Right atrium auricular region (tissue), 2 donors: ENCODE measurements around the gene PRRG2. TPM values are rescaled to one million over a fixed set of nuclear protein-coding genes. Genes with fewer than 3 reads are reported as not detected.
A peak's percentile ranks its signal among the peaks of the same experiment; 100 is the strongest.

Experiments used
- DNase-seq: peaks from one replicate; pipeline ENCODE4 v3.0.0-alpha.2; 2019; ENCODE audit warnings: low spot score
- H3K27ac ChIP-seq, 2 donors: fragments of 200-600 bp; sonication (generic); 1 replicate in 1 of 2; 2 replicates in 1 of 2; pipeline ENCODE4 v1.5.1; 2016 to 2019
- H3K27me3 ChIP-seq, 2 donors: fragments of 200-600 bp; sonication (generic); one replicate each; pipeline versions ENCODE4 v1.5.1 to v1.6.0; 2017 to 2019
- H3K36me3 ChIP-seq: fragments of 200-600 bp; sonication (generic); one replicate; pipeline ENCODE4 v1.5.1; 2016
- H3K4me1 ChIP-seq, 2 donors: fragments of 200-600 bp; sonication (generic); one replicate each; pipeline versions ENCODE4 v1.5.1 to v1.6.0; 2017 to 2019
- H3K4me3 ChIP-seq, 2 donors: fragments of 200-600 bp; sonication (generic); 1 replicate in 1 of 2; 2 replicates in 1 of 2; pipeline ENCODE4 v1.5.1; 2017 to 2019; ENCODE audit warnings: mild to moderate bottlenecking in 1 of 2, moderate library complexity in 1 of 2
- H3K9me3 ChIP-seq, 2 donors: fragments of 200-600 bp; sonication (generic); one replicate each; pipeline ENCODE4 v1.5.1; 2019
- CTCF ChIP-seq, 2 donors: fragments of 200-600 bp; sonication (generic); IDR thresholded peaks; one replicate each; pipeline ENCODE4 v1.5.1; 2019; ENCODE audit warnings: antibody characterized with exemption in 2 of 2
- total RNA-seq, 2 donors: library from RNA; depleted of rRNA; stranded (reverse); fragments of >200 nt; gene quantifications; one replicate each; pipeline ENCODE4 v1.1.0, GENCODE V29; 2016

The PRRG2 gene
- total RNA-seq, 2 donors from 2014 or later = 0.63 to 2.3 TPM

DNA sequence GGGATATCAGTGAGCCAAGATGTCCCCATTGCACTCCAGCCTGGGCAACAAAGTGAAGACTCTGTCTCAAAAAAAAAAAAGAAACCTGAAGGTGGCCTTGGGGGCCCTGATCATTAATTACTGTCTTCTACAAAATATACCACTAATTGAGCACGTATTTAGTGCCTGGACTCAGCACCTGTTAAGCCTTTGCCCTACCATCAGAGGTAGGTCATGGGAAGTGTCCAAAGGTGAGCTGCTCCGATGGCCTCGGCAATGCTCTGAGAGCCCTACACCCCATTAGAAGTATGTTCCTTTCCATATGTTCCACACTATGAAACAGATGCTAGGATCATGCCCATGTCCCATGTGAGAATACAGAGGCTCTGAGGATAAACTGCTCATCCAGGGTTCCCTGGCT, 21.7 kb upstream of the PRRG2 start:
- Histone ChIP-seq H3K27me3 (no peaks in the 10 kb centered on the region), H3K4me3 (no peak overlapping the region), H3K9me3 (no peaks in the 10 kb centered on the region), H3K36me3 (peaks cover 55% of the 10 kb centered on the region), H3K27ac (no peak overlapping the region), H3K4me1 (peaks cover 0 to 12% of the 10 kb centered on the region in 2 donors)
- TF ChIP-seq CTCF (IDR thresholded peaks at IDR 0.05) = no peak
- no peak for DNase-seq

GRCh38 chr19:49559928-49560327, 21.2 kb upstream of the PRRG2 start:
- H3K4me3 ChIP-seq = no peak overlapping the region
- peaks cover 50% of the 10 kb centered on the region for H3K36me3 ChIP-seq
- H3K4me1 ChIP-seq = peaks cover 0 to 13% of the 10 kb centered on the region in 2 donors
- H3K9me3 ChIP-seq = no peaks in the 10 kb centered on the region
- DNase-seq = no peak
- H3K27ac ChIP-seq = peak overlapping the region in 1 of 2 donors; percentile 7
- no peaks in the 10 kb centered on the region for H3K27me3 ChIP-seq
- no peak for TF ChIP-seq CTCF (IDR thresholded peaks at IDR 0.05)

GRCh38 chr19:49560358-49560900, 20.7 kb upstream of the PRRG2 start:
- Histone ChIP-seq H3K27ac (peak overlapping the region in 1 of 2 donors; percentile 7), H3K9me3 (no peaks in the 10 kb centered on the region), H3K4me3 (no peak overlapping the region), H3K4me1 (peaks cover 0 to 18% of the 10 kb centered on the region in 2 donors), H3K27me3 (no peaks in the 10 kb centered on the region), H3K36me3 (peaks cover 47% of the 10 kb centered on the region)
- no peak for TF ChIP-seq CTCF (IDR thresholded peaks at IDR 0.05)
- no peak for DNase-seq

GRCh38 chr19:49564616-49565045, 16.5 kb upstream of the PRRG2 start:
- H3K4me1 ChIP-seq = peaks cover 0 to 32% of the 10 kb centered on the region in 2 donors
- H3K27ac ChIP-seq = no peak overlapping the region
- no peaks in the 10 kb centered on the region for H3K9me3 ChIP-seq
- no peak for DNase-seq
- H3K27me3 ChIP-seq = no peaks in the 10 kb centered on the region
- TF ChIP-seq CTCF (IDR thresholded peaks at IDR 0.05) = no peak
- peaks cover 8% of the 10 kb centered on the region for H3K36me3 ChIP-seq
- no peak overlapping the region for H3K4me3 ChIP-seq

GRCh38 chr19:49565261-49565660, 15.9 kb upstream of the PRRG2 start:
- H3K27me3 ChIP-seq = no peaks in the 10 kb centered on the region
- H3K4me3 ChIP-seq = no peak overlapping the region
- peaks cover 2% of the 10 kb centered on the region for H3K36me3 ChIP-seq
- no peak overlapping the region for H3K27ac ChIP-seq
- H3K9me3 ChIP-seq = no peaks in the 10 kb centered on the region
- H3K4me1 ChIP-seq = peaks cover 0 to 32% of the 10 kb centered on the region in 2 donors
- no peak for DNase-seq
- TF ChIP-seq CTCF (IDR thresholded peaks at IDR 0.05) = no peak

DNA sequence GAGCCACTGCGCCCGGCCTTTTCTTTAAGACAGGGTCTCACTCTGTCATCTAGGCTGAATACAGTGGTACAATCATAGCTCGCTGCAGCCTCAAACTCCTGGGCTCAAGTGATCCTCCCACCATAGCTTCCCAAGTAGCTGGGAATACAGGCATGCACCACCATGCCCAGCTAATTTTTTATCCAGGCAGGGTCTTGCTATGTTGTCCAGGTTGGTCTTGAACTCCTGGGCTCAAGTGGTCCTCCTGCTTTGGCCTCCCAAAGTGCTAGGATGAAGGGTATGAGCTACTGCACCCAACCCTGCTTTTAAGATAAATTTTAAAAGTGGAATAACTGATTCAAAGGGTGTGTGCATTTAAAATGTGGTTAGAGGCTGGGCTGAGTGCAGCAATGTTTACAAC, 14.8 kb upstream of the PRRG2 start:
- Histone ChIP-seq H3K4me1 (peaks cover 0 to 38% of the 10 kb centered on the region in 2 donors), H3K27ac (no peak overlapping the region)

More for the DNA sequence above, 14.8 kb upstream of the PRRG2 start:
- H3K27me3 ChIP-seq = no peaks in the 10 kb centered on the region
- no peaks in the 10 kb centered on the region for H3K36me3 ChIP-seq
- H3K4me3 ChIP-seq = no peak overlapping the region
- no peak for DNase-seq
- TF ChIP-seq CTCF (IDR thresholded peaks at IDR 0.05) = no peak
- no peaks in the 10 kb centered on the region for H3K9me3 ChIP-seq
